H9 (cell line): Measurements from ENCODE around the gene MYL3. TPM values are rescaled to one million over a fixed set of nuclear protein-coding genes. Genes with fewer than 3 reads are reported as not detected.

Experiments
- DNase-seq: peaks from one replicate; pipeline ENCODE4 v3.0.0-alpha.2; 2017
- H2AFZ ChIP-seq: one replicate; pipeline ENCODE4 v1.6.1; 2013; ENCODE audit warnings: mild to moderate bottlenecking, low read length, control low read depth, moderate library complexity
- H2AK5ac ChIP-seq: 2 replicates; pipeline ENCODE4 v1.6.1; 2013; ENCODE audit warnings: low read length, control low read depth, mixed read lengths; ENCODE audit not compliant: insufficient read length
- H2BK120ac ChIP-seq: one replicate; pipeline ENCODE4 v1.6.1; 2013; ENCODE audit warnings: low read depth, mild to moderate bottlenecking, low read length, control low read depth, inconsistent platforms; ENCODE audit not compliant: poor library complexity, severe bottlenecking
- H2BK12ac ChIP-seq: 2 replicates; pipeline ENCODE4 v1.6.1; 2013; ENCODE audit warnings: low read length, control low read depth, mixed read lengths, low read depth; ENCODE audit not compliant: insufficient read length
- H2BK15ac ChIP-seq: 2 replicates; pipeline ENCODE4 v1.6.1; 2013; ENCODE audit warnings: low read depth, low read length, control low read depth
- H2BK20ac ChIP-seq: one replicate; pipeline ENCODE4 v1.6.1; 2013; ENCODE audit warnings: low read depth, mild to moderate bottlenecking, low read length, control low read depth, inconsistent platforms; ENCODE audit not compliant: poor library complexity, severe bottlenecking
- H2BK5ac ChIP-seq: 2 replicates; pipeline ENCODE4 v1.6.1; 2013; ENCODE audit warnings: low read length, control low read depth, mixed read lengths; ENCODE audit not compliant: insufficient read length
- H3K14ac ChIP-seq: 2 replicates; pipeline ENCODE4 v1.6.1; 2013; ENCODE audit warnings: low read length, control low read depth; ENCODE audit not compliant: insufficient read depth
- H3K18ac ChIP-seq: 2 replicates; pipeline ENCODE4 v1.6.1; 2013; ENCODE audit warnings: low read depth, mild to moderate bottlenecking, mixed read lengths, low read length, control low read depth; ENCODE audit not compliant: insufficient read length
- H3K23ac ChIP-seq: 2 replicates; pipeline ENCODE4 v1.6.1; 2013; ENCODE audit warnings: low read length, control low read depth, mixed read lengths, low read depth; ENCODE audit not compliant: insufficient read length
- H3K23me2 ChIP-seq: 2 replicates; pipeline ENCODE4 v1.6.1; 2013; ENCODE audit warnings: low read depth, mild to moderate bottlenecking, mixed read lengths, low read length, control low read depth; ENCODE audit not compliant: insufficient read length, poor library complexity, severe bottlenecking
- H3K27ac ChIP-seq: 2 replicates; pipeline ENCODE4 v1.5.1; 2013; ENCODE audit warnings: low read length, control low read depth, mixed read lengths, low read depth; ENCODE audit not compliant: insufficient read length
- H3K27me3 ChIP-seq: 2 replicates; pipeline ENCODE4 v1.6.1; 2013; ENCODE audit warnings: low read length, control low read depth, inconsistent platforms; ENCODE audit not compliant: insufficient read depth
- H3K4ac ChIP-seq: 2 replicates; pipeline ENCODE4 v1.6.1; 2013; ENCODE audit warnings: low read depth, mild to moderate bottlenecking, control low read depth, inconsistent platforms, low read length, moderate library complexity
- H3K4me1 ChIP-seq: 2 replicates; pipeline ENCODE4 v1.6.1; 2013; ENCODE audit warnings: low read length, control low read depth, inconsistent platforms; ENCODE audit not compliant: insufficient read depth
- H3K4me2 ChIP-seq: 2 replicates; pipeline ENCODE4 v1.6.1; 2013; ENCODE audit warnings: low read length, control low read depth, mixed read lengths; ENCODE audit not compliant: insufficient read length, insufficient read depth
- H3K56ac ChIP-seq: 2 replicates; pipeline ENCODE4 v1.6.1; 2013; ENCODE audit warnings: low read depth, mild to moderate bottlenecking, mixed read lengths, low read length, control low read depth; ENCODE audit not compliant: insufficient read length
- H3K79me1 ChIP-seq: 2 replicates; pipeline ENCODE4 v1.6.1; 2013; ENCODE audit warnings: low read depth, mild to moderate bottlenecking, moderate library complexity, low read length, control low read depth, inconsistent platforms; ENCODE audit not compliant: insufficient read depth, poor library complexity, severe bottlenecking
- H3K79me2 ChIP-seq: 2 replicates; pipeline ENCODE4 v1.6.1; 2013; ENCODE audit warnings: low read length, control low read depth, inconsistent platforms; ENCODE audit not compliant: insufficient read depth
- H3K9ac ChIP-seq: 2 replicates; pipeline ENCODE4 v1.6.1; 2013; ENCODE audit warnings: low read length, control low read depth, mixed read lengths; ENCODE audit not compliant: insufficient read length; ENCODE audit errors: extremely low read depth
- H3K9me3 ChIP-seq: one replicate; pipeline ENCODE4 v1.6.1; 2013; ENCODE audit warnings: low read depth, low read length, inconsistent platforms; ENCODE audit not compliant: control insufficient read depth
- H3T11ph ChIP-seq: one replicate; pipeline ENCODE4 v1.6.1; 2013; ENCODE audit warnings: mild to moderate bottlenecking, low read length, control low read depth, inconsistent platforms
- H4K20me1 ChIP-seq: one replicate; pipeline ENCODE4 v1.6.1; 2013; ENCODE audit not compliant: control insufficient read depth, insufficient read length, insufficient read depth
- H4K5ac ChIP-seq: 2 replicates; pipeline ENCODE4 v1.6.1; 2013; ENCODE audit warnings: low read depth, mild to moderate bottlenecking, mixed read lengths, low read length, control low read depth; ENCODE audit not compliant: insufficient read length
- H4K8ac ChIP-seq: replicated peaks from 2 replicates; pipeline ENCODE4 v1.6.1; 2013; ENCODE audit warnings: low read length, control low read depth, mixed read lengths, low read depth; ENCODE audit not compliant: insufficient read length
- H4K91ac ChIP-seq: 2 replicates; pipeline ENCODE4 v1.6.1; 2013; ENCODE audit warnings: low read depth, mild to moderate bottlenecking, moderate library complexity, mixed read lengths, low read length, control low read depth; ENCODE audit not compliant: insufficient read length
- H3K27ac Mint-ChIP-seq, 3 experiments: 2 replicates in 2 of 3; 3 replicates in 1 of 3; pipeline ENCODE4 v1.8.0; 2020 to 2021; ENCODE audit warnings: mixed read lengths in 3 of 3, mild to moderate bottlenecking in 1 of 3, moderate library complexity in 1 of 3
- H3K27me3 Mint-ChIP-seq: 2 replicates; pipeline ENCODE4 v1.8.0; 2021; ENCODE audit warnings: low read depth, mild to moderate bottlenecking, moderate library complexity, mixed read lengths
- H3K36me3 Mint-ChIP-seq, 3 experiments: 2 replicates in 2 of 3; 3 replicates in 1 of 3; pipeline ENCODE4 v1.8.0; 2020 to 2021; ENCODE audit warnings: low read depth in 3 of 3, mixed read lengths in 3 of 3; ENCODE audit not compliant: insufficient read depth in 1 of 3
- H3K4me1 Mint-ChIP-seq, 2 experiments: 2 replicates each; pipeline ENCODE4 v1.8.0; 2020; ENCODE audit warnings: mixed read lengths in 2 of 2
- H3K4me3 Mint-ChIP-seq, 2 experiments: 2 replicates in 1 of 2; 3 replicates in 1 of 2; pipeline ENCODE4 v1.8.0; 2020 to 2021; ENCODE audit warnings: mild to moderate bottlenecking in 2 of 2, mixed read lengths in 2 of 2, moderate library complexity in 1 of 2
- H3K9me3 Mint-ChIP-seq, 2 experiments: 2 replicates in 1 of 2; 3 replicates in 1 of 2; pipeline ENCODE4 v1.8.0; 2020; ENCODE audit warnings: mild to moderate bottlenecking in 2 of 2, mixed read lengths in 2 of 2, moderate library complexity in 1 of 2
- WGBS: extraction: QIAGEN DNeasy Blood & Tissue Kit; methylation state at CpG from one replicate; pipeline ENCODE4 v1.1.7; 2013; ENCODE audit warnings: missing lambda C conversion rate, low lambda C conversion rate, mixed read lengths; ENCODE audit not compliant: insufficient read length; ENCODE audit errors: extremely low coverage; 5-methylcytosine and 5-hydroxymethylcytosine counted together
- total RNA-seq: library from RNA; stranded (reverse); gene quantifications from 2 replicates; pipeline ENCODE4 v1.2.1, GENCODE V29; 2021
- TF ChIP-seq, protein P1 (sequence below): fragments of 200-600 bp; sonication (generic); conservative IDR thresholded peaks from 3 replicates; pipeline ENCODE4 v1.8.0; 2021; ENCODE audit warnings: antibody characterized with exemption, mild to moderate bottlenecking

Gene MYL3
- total RNA-seq, 1 experiment from 2014 or later: 0.24 TPM

DNA sequence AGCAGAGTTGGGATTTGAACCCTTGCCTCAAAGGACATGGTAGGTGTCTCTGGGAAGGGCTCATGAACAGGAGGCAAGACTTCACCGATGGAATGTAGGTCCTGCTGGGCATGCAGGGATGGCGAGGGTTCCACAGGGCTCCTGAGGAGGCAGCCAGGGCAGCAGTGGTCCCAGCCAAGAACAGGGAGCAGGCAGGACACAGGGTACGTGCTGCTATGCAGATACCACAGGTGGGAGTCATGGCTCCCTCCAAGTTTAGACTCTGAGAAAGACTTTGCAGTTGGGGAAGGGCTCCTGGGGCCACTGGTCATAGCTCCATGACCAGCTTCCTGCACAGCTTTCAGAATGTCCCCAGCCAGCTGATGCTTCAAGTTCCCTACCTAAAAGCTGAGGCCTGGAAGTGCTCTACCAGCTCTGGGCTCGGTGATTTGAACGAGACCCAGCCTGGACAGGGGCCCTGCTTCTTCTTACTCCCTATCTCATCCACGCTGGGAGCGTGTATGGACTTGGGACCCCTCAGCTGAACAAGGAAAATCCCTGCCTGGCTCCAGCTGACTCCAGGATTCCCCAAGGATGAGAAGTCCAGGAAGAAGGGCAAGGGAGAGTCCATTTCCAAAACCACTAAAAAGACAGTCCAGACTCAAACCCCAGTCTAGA is 747 bp downstream of the MYL3 start:
- no peak overlapping the region for H2BK20ac ChIP-seq
- H2BK15ac ChIP-seq: no peak overlapping the region
- H3K27me3 ChIP-seq: no peaks in the 10 kb centered on the region
- H4K8ac ChIP-seq: no peak overlapping the region
- H4K5ac ChIP-seq: no peak overlapping the region
- H2AK5ac ChIP-seq: no peak overlapping the region
- no peak overlapping the region for H3K23ac ChIP-seq
- no peak overlapping the region for H3T11ph ChIP-seq
- no peak overlapping the region for H2BK120ac ChIP-seq
- no peaks in the 10 kb centered on the region for H3K23me2 ChIP-seq
- H2BK5ac ChIP-seq: no peak overlapping the region
- Mint-ChIP-seq H3K4me1 (peaks cover 8 to 19% of the 10 kb centered on the region in 2 experiments), H3K36me3 (no peaks in the 10 kb centered on the region), H3K4me3 (no peak overlapping the region), H3K27ac (no peak overlapping the region), H3K9me3 (no peaks in the 10 kb centered on the region; a peak in 1 of 5 replicates), H3K27me3 (peaks cover 19% of the 10 kb centered on the region)
- H4K91ac ChIP-seq: no peak overlapping the region
- no peak overlapping the region for H3K27ac ChIP-seq
- no peaks in the 10 kb centered on the region for H3K9me3 ChIP-seq
- no peak overlapping the region for H2BK12ac ChIP-seq
- H3K79me1 ChIP-seq: no peaks in the 10 kb centered on the region
- no peak for DNase-seq
- no peak overlapping the region for H3K18ac ChIP-seq
- no peak overlapping the region for H2AFZ ChIP-seq
- no peak overlapping the region for H3K56ac ChIP-seq
- H3K4me2 ChIP-seq: no peak overlapping the region
- no peaks in the 10 kb centered on the region for H3K79me2 ChIP-seq
- H3K4me1 ChIP-seq: no peaks in the 10 kb centered on the region
- no peak overlapping the region for H3K14ac ChIP-seq
- no peak overlapping the region for H3K4ac ChIP-seq
- TF ChIP-seq, protein P1, sequence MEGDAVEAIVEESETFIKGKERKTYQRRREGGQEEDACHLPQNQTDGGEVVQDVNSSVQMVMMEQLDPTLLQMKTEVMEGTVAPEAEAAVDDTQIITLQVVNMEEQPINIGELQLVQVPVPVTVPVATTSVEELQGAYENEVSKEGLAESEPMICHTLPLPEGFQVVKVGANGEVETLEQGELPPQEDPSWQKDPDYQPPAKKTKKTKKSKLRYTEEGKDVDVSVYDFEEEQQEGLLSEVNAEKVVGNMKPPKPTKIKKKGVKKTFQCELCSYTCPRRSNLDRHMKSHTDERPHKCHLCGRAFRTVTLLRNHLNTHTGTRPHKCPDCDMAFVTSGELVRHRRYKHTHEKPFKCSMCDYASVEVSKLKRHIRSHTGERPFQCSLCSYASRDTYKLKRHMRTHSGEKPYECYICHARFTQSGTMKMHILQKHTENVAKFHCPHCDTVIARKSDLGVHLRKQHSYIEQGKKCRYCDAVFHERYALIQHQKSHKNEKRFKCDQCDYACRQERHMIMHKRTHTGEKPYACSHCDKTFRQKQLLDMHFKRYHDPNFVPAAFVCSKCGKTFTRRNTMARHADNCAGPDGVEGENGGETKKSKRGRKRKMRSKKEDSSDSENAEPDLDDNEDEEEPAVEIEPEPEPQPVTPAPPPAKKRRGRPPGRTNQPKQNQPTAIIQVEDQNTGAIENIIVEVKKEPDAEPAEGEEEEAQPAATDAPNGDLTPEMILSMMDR: no peak
- WGBS: no CpG with 5 or more reads among the region's 7 CpGs
- H4K20me1 ChIP-seq: no peaks in the 10 kb centered on the region
- no peak overlapping the region for H3K9ac ChIP-seq
